ENCODE measurements around the gene DNAJB11.
"Not testable (repeated sequence)": the region's sequence is repeated elsewhere in the genome, so short reads cannot be mapped to it uniquely, and the experiment has no call there.

Gene DNAJB11

DNA sequence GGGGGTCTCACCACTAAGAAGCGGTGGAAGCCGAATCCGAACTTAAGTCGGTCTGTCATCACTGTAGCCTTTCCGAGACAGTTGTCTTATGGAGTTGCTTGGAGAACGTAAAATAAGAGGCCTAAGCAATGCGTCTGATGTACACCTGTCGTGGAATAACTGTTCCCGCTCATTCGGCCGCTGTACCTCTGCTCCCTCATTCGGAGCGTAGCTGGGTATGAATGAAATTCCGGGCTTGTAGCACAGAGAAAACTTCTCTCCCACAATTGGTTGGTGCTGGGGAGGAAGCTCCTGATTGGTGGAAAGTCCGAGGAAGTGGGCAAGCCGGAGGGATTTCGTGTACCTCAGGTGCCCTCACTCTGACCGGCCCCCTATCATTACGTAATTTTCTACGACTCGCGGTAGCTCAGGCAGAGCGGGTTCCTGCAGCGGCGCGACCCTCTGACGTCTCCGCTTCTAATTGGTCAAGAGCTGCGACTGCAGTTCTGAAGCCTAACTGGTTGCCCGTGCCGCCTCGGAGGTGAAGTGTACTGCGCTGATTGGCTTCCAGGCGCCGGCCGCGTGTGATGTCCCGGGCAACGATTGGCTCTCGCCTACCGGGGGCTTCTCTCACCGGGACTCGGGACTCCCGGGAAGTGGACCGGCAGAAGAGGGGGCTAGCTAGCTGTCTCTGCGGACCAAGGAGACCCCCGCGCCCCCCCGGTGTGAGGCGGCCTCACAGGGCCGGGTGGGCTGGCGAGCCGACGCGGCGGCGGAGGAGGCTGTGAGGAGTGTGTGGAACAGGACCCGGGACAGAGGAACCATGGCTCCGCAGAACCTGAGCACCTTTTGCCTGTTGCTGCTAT lies at the start of gene DNAJB11:
TSS of gene DNAJB11 (plus strand) at position 625 of the 845 bp plus-strand sequence. CDS start at position 803, 178 bp downstream.
- peak; percentile 100 for DNase-seq (ENCODE audit: low read depth)

DNA sequence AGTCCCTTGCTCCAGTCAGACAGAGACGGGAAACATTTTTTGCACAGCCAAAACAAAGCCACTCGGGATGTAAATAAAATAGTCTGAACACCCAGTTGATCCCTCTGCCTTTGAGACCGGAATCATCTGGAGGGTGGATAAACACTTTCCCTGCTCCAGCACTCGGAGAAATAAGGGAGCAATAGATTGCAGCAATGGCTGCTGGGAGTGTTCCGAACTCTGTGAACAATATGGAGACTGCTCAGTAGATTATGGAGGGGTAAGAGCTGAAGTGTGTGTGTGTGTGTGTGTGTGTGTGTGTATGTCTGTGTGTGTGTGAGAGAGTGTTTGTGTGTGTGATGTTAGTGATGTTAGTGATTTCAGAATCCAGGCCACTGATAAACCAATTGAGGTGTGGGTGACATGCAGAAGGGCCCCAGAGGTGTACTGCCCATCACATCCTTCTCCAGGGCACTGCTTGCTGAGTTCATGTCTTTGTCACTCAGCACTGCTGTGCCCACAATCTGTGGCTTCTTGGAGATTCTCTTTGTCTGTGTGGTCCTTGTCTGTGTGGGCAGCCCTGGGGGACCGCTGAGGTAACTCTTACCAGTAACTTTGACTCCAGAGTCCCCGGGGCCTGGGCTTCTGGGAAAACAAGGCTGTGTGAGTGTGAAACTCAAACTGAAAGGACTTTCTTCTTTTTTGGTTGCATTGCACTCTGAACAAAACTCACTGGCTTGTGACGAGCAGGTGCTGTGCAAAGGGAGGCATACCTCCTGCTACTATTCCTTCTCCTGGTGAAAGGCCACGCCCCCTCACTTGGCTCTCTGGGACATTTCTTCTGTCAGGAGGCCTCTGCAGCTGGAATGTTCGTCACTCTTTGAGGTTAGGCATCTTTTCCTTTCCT lies 49.3 kb upstream of the DNAJB11 start:
- no peak for DNase-seq (ENCODE audit: low read depth)

DNA sequence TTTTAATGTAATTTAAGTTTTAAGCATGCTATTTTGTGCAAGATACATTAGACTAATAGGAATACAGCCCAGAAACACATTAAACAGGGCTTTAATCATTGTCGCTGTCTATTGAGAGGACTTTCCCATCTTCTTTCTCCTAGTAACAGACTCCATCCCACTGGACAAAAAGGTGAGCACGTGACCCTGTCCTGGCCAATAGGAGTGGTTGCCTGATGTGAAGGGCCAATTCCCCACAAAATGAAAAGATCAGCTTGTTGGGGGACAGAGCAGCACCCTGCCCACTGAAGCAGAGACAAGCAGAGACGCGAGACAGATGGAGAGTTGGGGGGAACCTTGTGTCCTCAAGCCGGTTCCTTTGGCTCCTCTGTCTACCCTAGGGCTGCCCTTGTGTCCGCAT lies 47.5 kb upstream of the DNAJB11 start:
- DNase-seq (ENCODE audit: low read depth) = no peak

DNA sequence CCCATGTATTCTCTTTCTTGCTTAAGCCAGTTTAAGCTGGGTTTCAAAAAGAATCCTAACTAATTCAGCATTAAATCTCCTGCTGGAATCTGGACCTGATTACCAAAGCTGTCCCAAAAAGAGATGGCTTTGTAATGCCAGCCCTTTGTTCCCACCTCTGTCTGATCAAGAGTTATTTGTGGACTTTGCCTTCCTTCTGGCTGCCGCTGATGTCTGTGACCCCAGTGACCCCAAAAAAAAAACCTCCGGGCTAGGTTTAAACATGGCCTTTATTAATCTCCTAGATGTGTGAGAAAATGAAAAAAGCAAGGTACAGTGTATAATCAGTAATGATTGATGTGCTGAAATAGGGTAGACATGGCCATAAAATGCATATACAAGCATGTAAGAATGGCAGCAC lies 47.1 kb upstream of the DNAJB11 start:
- no peak for DNase-seq (ENCODE audit: low read depth)

DNA sequence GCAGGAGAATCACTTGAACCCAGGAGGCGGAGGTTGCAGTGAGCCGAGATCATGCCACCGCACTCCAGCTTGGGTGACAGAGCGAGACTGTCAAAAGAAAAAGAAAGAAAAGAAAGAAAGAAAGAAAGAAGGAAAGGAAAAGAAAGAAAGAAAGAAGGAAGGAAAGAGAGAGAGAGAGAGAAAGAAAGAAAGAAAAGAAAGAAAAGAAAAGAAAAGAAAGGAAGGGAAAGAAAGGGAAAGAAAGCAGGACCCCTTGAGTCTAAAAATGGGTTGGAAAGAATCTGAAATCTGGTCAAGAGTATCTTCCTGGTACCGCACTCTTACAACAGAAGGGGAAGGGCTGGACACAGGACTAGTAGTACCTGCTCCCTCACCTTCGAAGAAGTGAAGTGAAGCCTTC lies 45.9 kb upstream of the DNAJB11 start:
- no peak for DNase-seq (ENCODE audit: low read depth)

DNA sequence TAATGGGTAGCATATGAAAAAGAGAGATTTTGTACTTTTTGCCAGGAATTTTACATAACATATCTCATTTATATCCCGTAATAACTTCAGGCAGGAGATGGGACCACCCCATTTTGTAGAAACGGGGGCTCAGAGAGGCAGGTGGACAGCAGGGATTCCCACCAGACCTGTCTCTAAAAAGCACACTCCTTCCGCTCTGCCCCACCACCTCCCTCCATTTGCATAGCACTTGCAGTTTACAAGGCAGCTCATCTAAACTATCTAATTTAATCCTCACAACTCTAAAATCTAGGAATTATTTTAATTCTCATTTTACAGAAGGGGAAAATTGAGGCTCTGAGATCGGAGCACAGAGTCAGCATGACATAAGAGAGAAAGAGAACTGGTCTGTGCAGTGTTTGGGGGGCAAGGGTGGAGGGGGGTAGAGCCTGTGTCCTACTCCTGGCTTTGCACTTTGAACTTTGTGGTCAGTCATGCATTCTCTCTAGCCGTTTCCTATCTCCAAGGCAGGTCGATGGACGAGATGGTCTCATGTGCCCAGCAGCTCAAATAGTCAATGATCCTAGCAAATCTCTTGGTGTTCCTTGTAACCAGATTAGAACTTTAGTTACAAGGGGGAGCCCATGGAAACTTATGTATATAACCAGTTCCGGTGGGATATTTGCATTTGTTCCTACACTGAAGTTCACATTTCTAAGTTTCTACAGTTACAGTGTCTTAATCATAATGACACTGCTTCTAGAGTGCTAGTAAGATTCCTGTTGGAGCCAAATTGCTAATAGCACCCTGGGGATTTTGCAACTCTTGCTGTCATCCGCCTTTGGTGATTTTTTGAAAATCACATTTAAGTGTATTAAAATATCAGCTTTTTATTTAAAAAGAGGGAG lies 44.9 kb upstream of the DNAJB11 start:
- DNase-seq (ENCODE audit: low read depth) = no peak

DNA sequence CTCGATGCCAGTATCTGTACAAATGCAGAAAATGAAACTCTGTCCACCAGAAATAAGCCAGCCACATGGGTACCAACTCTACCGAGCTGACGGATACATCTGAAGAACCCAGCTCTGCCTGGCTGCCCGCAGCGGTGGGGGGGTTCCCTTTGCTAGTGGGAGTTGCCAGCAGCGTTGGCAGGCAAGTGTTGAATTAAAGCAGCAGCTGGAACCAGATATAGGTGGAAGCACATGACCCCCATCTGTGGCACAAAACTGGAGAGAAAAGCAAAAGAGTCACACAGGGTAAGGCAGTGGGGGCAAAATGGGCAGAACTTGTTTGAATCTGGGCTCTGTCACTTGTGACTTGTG lies 44.3 kb upstream of the DNAJB11 start:
- DNase-seq (ENCODE audit: low read depth) = no peak

DNA sequence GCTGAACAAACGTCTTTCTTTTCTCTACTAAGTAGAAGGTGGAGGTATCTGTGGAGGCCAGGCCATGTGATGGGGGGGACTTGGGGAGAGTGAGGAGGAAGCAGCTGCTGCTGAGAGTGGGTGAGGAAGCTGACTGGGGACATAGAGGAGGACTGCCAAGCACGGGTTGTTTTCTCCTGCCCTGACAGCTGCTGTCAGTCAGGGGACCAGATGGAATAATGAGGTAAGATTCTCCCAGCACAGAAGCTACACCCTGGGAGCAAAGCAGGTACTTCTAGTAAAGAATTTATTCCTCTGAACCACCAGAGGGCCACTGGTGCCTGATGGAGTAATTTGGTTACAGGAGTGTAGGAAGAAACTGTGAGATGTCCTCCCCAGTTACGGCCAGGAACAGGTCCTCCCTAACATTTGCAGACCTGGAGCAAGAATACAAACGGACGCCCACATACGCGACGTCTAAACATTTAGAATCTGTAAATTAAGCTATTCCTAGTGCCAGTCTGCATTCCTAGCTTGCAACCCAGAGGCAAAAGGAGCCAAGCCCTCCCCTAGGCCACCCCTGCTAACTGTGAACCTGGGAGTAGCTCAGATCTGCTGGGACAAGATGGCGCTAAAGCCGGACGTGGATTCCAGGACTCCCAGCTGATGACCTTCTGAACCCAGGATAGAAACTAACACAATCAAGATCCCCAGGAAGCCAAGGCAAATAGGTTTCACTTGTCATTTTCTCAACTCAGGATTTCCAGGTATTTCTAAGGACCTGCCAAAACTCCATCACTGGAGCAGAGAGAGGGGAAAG lies 41.1 kb upstream of the DNAJB11 start:
- no peak for DNase-seq (ENCODE audit: low read depth)

DNA sequence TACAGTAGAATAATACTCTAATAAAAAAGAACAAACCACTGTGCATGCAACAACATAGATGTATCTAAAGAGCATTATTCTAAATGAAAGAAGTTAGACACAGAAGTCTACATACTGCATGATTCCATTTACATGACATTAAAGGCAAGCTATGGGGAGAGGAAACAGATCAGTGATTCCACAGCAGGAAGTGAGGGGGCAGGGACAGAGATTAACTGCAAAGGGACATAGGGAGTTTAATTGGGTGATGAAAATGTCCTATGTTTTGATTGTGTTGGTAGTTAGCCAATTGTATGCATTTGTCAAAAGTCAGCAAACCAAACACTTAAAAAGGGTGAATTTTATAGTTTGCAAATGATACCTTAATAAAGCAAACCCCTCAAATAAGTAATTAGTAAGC lies 40.1 kb upstream of the DNAJB11 start:
- DNase-seq (ENCODE audit: low read depth) = no peak

DNA sequence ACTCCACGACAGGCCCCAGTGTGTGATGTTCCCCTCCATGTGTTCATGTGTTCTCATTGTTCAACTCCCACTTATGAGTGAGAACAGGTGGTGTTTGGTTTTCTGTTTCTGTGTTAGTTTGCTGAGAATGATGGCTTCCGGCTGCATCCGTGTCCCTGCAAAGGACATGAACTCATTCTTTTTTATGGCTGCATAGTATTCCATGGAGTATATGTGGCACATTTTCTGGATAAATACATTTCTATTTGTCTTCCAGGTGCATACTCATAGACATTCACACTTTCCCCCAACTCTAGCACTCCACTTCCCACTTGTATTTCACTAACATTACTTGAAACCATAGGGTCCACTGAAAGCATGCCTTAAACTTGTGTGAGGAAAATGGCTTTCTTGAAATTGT lies 38.8 kb upstream of the DNAJB11 start:
- not testable (repeated sequence) for DNase-seq (ENCODE audit: low read depth)

DNA sequence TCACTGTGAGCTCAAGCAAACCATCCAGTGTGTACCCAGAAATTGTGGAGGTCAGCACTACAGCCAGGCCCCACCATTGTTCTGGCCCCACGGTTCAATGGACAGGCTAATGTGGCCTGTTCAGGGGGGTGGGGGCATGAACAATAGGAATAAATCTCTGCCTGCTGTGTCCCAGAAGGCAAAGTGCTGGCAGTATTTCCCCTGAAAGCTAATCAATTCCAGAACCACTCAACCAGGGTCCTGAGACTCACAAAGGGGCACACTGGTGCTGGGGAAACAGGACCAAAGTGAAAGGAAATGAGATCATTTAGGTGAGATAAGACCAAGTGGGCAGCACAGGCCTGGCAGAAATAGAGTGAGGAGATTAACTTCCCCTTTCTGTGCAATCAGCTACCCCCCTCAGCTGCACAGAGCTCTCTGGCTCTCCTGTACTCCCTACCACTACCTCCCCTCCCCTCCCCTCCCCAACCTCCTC lies 37.9 kb upstream of the DNAJB11 start:
- no peak for DNase-seq (ENCODE audit: low read depth)

DNA sequence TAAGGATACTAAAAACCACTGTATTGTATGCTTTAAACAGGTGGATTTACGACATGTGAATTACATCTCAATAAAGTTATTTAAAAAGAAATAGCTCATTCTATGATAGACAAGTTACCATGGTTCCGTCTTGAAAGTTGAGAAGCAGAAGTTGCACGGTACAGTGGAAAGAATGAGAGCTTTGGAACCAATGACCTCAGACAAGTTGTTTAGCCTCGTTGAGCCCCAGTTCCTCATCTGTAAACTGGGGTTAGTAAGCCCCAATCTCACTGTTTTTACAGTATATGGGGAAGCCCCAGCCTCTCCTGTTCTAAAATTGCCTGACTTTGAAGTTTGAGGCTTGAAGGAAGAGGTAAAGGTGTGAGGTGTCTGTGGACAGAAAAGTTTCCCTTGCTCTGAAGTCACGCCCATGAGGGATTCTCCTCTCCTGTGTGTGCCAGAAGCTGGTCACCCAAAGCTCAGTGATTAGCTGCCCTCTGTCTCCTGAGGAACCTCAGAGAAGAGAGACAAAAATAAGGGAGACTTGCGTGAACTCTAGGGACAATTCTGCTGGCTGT lies 36.3 kb upstream of the DNAJB11 start:
- DNase-seq (ENCODE audit: low read depth) = no peak

DNA sequence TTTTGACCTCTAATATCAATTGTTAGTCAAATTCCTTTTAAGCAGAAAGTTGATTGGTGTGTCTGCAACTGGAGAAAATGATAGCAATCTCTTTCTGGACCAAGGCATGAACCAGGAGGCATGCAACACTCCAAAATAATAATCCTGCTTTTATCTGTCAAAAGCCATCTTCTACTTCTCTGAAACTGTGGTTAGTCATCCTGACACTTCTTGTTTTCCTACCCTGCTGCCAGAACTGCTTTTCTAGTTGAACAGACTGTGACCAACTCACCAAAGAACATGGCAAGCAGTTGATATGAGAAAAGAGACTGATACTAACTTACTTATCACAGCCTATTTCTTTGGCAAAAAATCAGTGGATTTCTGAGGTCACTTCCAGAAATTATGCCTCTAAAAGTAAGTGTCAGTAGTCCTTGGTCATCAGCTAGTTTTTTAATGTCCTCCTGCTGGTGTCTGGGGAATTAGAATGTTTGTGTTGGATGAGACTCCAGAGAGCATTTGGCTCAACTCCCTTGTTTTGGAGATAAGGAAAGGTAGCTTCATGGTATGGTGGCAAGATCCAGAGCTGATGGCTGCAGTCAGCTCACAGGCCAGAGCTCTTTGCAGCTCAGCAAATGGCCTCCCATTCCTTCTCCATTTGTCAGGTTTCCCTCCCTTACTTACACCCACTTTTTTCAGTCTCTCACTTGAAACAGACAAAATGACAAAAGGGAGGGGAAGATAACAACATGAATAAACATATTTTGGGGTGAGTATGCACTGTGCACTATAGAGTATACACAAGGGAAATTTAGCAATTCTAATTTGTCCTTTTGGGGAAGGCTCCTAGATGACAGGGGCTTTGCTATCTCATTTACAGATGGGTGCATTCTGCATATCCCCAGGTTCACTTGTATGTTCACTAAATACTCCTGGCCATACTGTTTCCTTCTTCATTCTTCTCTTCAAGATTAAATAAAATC lies 33.4 kb upstream of the DNAJB11 start:
- DNase-seq (ENCODE audit: low read depth) = no peak

DNA sequence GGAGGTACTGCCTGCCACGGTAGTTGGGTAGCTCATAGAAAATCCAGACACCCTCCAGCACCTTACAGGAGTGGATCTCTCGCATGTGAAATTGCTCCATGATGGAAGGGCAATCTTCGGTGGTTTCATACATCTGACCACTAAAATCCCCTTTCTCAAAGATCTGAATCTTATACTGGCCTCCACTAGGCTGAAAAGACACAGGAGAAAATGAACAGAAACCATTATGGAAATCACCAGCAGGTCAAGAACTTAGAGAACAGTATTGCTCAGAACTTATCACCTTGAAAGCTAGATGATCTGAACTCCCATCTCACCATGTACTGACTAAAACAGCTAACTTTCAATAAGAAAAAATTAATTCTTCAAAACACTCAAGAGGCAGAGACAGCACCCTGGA lies 31.7 kb upstream of the DNAJB11 start:
- DNase-seq (ENCODE audit: low read depth) = no peak

DNA sequence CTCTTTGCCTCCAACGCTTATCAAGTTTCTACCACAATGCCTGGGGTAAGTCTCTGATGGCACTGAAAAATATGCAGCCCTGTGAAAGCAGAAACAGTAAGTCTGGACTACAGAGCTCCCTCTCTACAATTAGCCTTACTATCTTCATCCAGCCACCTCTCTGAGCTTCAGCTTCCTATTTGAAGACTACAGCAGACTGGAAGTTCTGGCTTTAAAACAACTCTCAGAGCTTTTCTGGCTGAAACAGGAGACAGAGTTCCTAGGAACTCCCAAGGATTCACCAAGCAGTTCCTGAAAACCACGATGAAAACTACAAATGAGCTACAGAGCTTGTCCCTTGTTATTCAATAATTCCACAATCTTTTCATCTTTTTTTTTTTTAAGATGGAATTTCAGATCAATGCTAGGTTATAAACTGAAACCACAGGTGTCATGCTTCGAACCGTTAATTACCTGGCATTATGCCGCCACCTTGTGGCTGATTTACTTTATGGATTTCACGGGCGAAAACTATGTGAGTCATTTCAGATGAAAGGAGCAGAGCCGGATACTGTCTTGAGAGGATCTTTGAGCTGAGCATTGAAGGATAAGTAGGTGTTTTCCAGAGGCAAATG lies 30.2 kb upstream of the DNAJB11 start:
- DNase-seq (ENCODE audit: low read depth) = peak; percentile 86

DNA sequence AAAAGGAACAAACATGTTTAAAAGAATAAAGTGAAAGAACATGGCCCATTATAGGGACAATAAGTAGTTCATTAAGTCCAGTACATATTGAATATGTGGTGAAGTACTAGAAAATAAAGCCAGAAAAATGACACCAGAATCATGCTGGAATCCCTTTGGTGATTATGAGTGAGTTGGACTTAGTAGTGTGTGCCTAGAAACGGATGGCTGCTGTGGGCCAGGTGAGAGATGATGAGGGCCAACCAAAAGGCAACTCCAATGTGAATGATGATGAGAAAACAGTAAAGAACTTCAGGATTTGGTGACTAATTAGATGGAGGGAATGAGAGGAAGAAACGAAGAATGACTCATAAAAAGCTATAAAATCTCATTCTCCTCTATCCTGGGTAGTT lies 29.7 kb upstream of the DNAJB11 start:
- DNase-seq (ENCODE audit: low read depth) = peak; percentile 82

DNA sequence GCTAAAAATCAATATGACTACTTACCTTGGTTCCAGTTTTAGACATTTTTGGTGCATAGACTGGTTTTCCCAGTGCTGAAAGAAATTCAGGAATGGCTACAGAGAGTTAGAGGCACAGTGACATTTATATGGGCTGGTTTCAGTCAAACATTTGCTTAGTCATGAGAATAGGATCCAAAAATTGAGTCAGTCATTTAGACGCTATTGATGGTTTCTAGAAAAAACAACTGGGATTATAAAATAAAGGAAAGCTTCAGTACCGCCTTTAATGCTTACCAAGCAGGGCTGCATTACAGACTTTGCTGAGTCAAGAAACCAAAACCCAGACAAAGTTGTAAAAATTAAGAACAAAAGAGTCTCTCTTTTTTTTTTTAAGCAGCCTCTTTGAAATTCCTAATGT lies 26.2 kb upstream of the DNAJB11 start, which contains the start of gene CRYGS:
TSS of gene CRYGS (minus strand) at position 100 of the 400 bp plus-strand sequence. CDS start at position 46, 54 bp downstream.
- DNase-seq (ENCODE audit: low read depth) = no peak

DNA sequence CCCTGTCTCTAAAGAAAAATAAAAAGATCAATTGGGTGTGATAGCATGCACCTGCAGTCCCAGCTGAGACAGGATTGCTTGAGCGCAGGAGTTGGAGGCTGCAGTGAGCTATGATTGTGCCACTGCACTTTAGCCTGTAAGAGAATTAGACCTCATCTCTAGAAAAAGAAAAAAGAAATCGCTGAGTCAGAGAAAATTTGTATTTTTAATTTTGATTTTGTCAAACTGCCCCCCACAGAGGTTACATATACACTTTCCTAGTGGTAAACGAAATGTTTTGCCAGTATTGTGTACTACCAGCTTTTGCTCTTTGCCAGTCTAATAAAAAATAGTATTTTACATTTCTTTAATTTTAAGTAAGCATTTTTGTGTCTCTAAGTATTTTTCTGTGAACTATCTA lies 21.0 kb upstream of the DNAJB11 start:
- DNase-seq (ENCODE audit: low read depth) = no peak

DNA sequence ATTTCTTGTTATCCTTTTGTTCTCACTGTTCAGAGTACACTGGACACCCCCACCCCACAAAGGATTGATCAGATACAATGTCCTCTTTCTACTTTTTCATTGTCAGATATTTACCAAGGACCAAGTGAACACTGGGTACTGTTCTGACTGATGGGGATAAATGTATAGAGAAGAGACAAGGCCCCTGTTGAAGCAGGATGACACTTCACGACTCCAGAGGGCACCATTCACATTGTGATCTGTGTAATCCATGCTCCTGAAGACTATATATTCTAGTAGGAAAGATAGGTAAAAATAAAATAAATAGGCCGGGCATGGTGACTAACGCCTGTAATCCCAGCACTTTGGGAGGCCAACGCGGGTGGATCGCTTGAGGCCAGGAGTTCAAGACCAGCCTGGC lies 19.1 kb upstream of the DNAJB11 start:
- no peak for DNase-seq (ENCODE audit: low read depth)
